GM23338 (cell line): ENCODE results near the gene XXYLT1. TPM values are rescaled to one million over a fixed set of nuclear protein-coding genes. Genes with fewer than 3 reads are reported as not detected.

ENCODE experiments used
- ATAC-seq: fragments of 200-7000 bp; cut with Tn5 transposase; 3 replicates; pipeline ENCODE4 v1.9.1; 2020
- DNase-seq: peaks from one replicate; pipeline ENCODE4 v3.0.0-alpha.2; 2015; ENCODE audit warnings: low spot score
- H2AFZ ChIP-seq: fragments of 200-600 bp; sonication (generic); 2 replicates; pipeline ENCODE4 v1.8.0; 2016; ENCODE audit warnings: antibody characterized with exemption, mild to moderate bottlenecking, moderate library complexity
- H3F3A ChIP-seq: fragments of 200-600 bp; sonication (generic); replicated peaks from 2 replicates; pipeline ENCODE4 v1.8.0; 2017; ENCODE audit warnings: antibody characterized with exemption, mixed run types, low read depth
- H3K27ac ChIP-seq: fragments of 200-600 bp; sonication (generic); 2 replicates; pipeline ENCODE4 v1.6.1; 2016; ENCODE audit warnings: low read depth
- H3K27me3 ChIP-seq: fragments of 200-600 bp; sonication (generic); 2 replicates; pipeline ENCODE4 v1.8.0; 2016; ENCODE audit warnings: mild to moderate bottlenecking, mixed run types, moderate library complexity; ENCODE audit not compliant: insufficient read depth
- H3K36me3 ChIP-seq: fragments of 200-600 bp; sonication (generic); 2 replicates; pipeline ENCODE4 v1.8.0; 2016; ENCODE audit warnings: mild to moderate bottlenecking; ENCODE audit not compliant: insufficient read depth
- H3K4me1 ChIP-seq: fragments of 200-600 bp; sonication (generic); 2 replicates; pipeline ENCODE4 v1.8.0; 2016; ENCODE audit warnings: mild to moderate bottlenecking, moderate library complexity; ENCODE audit not compliant: insufficient read depth
- H3K4me2 ChIP-seq: fragments of 200-600 bp; sonication (generic); 2 replicates; pipeline ENCODE4 v1.7.1; 2017; ENCODE audit warnings: mixed run types
- H3K4me3 ChIP-seq: fragments of 200-600 bp; sonication (generic); 2 replicates; pipeline ENCODE4 v1.6.1; 2016; ENCODE audit warnings: mixed run types
- H3K79me2 ChIP-seq: fragments of 200-600 bp; sonication (generic); replicated peaks from 2 replicates; pipeline ENCODE4 v1.8.0; 2017; ENCODE audit warnings: mild to moderate bottlenecking; ENCODE audit not compliant: insufficient read depth
- H3K9me2 ChIP-seq: fragments of 200-600 bp; sonication (generic); 2 replicates; pipeline ENCODE4 v1.8.0; 2017; ENCODE audit not compliant: insufficient read depth
- H4K20me1 ChIP-seq: fragments of 200-600 bp; sonication (generic); replicated peaks from 2 replicates; pipeline ENCODE4 v1.8.0; 2017; ENCODE audit warnings: mild to moderate bottlenecking; ENCODE audit not compliant: insufficient read depth
- H3K27ac Mint-ChIP-seq: 2 replicates; pipeline ENCODE4 v1.8.0; 2020; ENCODE audit warnings: inconsistent platforms, mild to moderate bottlenecking, moderate library complexity, mixed read lengths
- H3K27me3 Mint-ChIP-seq: 3 replicates; pipeline ENCODE4 v1.8.0; 2022; ENCODE audit warnings: low read depth, mild to moderate bottlenecking, moderate library complexity, mixed read lengths, inconsistent platforms; ENCODE audit not compliant: insufficient read depth, poor library complexity
- H3K36me3 Mint-ChIP-seq: 3 replicates; pipeline ENCODE4 v1.8.0; 2021; ENCODE audit warnings: low read depth, mild to moderate bottlenecking, inconsistent platforms, moderate library complexity, mixed read lengths
- H3K4me1 Mint-ChIP-seq: 3 replicates; pipeline ENCODE4 v1.8.0; 2020; ENCODE audit warnings: mild to moderate bottlenecking, inconsistent platforms, mixed read lengths
- H3K4me3 Mint-ChIP-seq: 3 replicates; pipeline ENCODE4 v1.8.0; 2021; ENCODE audit warnings: moderate library complexity, mild to moderate bottlenecking, inconsistent platforms, mixed read lengths
- H3K9me3 Mint-ChIP-seq: 3 replicates; pipeline ENCODE4 v1.8.0; 2020; ENCODE audit warnings: moderate library complexity, mild to moderate bottlenecking, inconsistent platforms, mixed read lengths
- CREB1 ChIP-seq: fragments of 250-450 bp; sonication (Bioruptor Pico); IDR thresholded peaks from 2 replicates; pipeline ENCODE4 v1.5.0; 2020; ENCODE audit warnings: low read depth, mild to moderate bottlenecking, moderate library complexity
- CTCF ChIP-seq, 2 experiments: fragments of 200-600 bp in 1 of 2; sonication (generic) in 1 of 2; conservative IDR thresholded peaks; 2 replicates each; pipeline versions ENCODE4 v1.5.1 to v1.6.1; 2016 to 2017; ENCODE audit warnings: antibody characterized with exemption in 2 of 2, low read depth in 2 of 2, mild to moderate bottlenecking in 2 of 2, moderate library complexity in 1 of 2
- EZH2 ChIP-seq: fragments of 200-600 bp; sonication (generic); IDR thresholded peaks from one replicate; pipeline ENCODE4 v1.8.0; 2017; ENCODE audit warnings: antibody characterized with exemption, mild to moderate bottlenecking, low read depth; ENCODE audit not compliant: unreplicated experiment
- JUNB ChIP-seq: IDR thresholded peaks from one replicate; pipeline ENCODE4 v1.6.1; 2016; ENCODE audit warnings: antibody characterized with exemption; ENCODE audit not compliant: unreplicated experiment
- NANOG ChIP-seq: IDR thresholded peaks from 2 replicates; pipeline ENCODE4 v1.6.1; 2016; ENCODE audit warnings: antibody characterized with exemption, borderline replicate concordance
- REST ChIP-seq: IDR thresholded peaks from one replicate; pipeline ENCODE4 v1.6.1; 2018; ENCODE audit warnings: antibody characterized with exemption; ENCODE audit not compliant: unreplicated experiment
- STAT1 ChIP-seq: IDR thresholded peaks from one replicate; pipeline ENCODE4 v1.6.1; 2016; ENCODE audit warnings: antibody characterized with exemption; ENCODE audit not compliant: unreplicated experiment
- ZNF331 ChIP-seq: fragments of 250-450 bp; sonication (Bioruptor Pico); IDR thresholded peaks from 2 replicates; pipeline ENCODE4 v1.5.0; 2020; ENCODE audit warnings: low read depth, mild to moderate bottlenecking, moderate library complexity
- ZNF462 ChIP-seq: fragments of 250-450 bp; sonication (Bioruptor Pico); IDR thresholded peaks from 2 replicates; pipeline ENCODE4 v1.5.0; 2020; ENCODE audit warnings: mild to moderate bottlenecking, moderate library complexity
- polyA plus RNA-seq: library from polyadenylated mRNA; unstranded; fragments of >200 nt; fragmentation: Nextera tagmentation; extraction: Ambion mirVana; gene quantifications from 2 replicates; pipeline ENCODE4 v1.2.1, GENCODE V29; 2016
- total RNA-seq: library from RNA; depleted of rRNA; stranded (reverse); fragments of >200 nt; shearing (Covaris generic); gene quantifications from 2 replicates; pipeline ENCODE4 v1.2.3, GENCODE V29; 2014

The XXYLT1 gene
- total and polyA plus RNA-seq, 2 experiments from 2014 or later: 13.5 to 34.8 TPM

- TF ChIP-seq CTCF (conservative IDR thresholded peaks at IDR 0.05; ENCODE audit: low read depth in 2 of 2) (no peak), STAT1 (no peak), CREB1 (CRISPR knock-in tag) (no peak), EZH2 (no peak)
Observed at GRCh38 chr3:195286115-195286872, 15.3 kb upstream of the XXYLT1 start (continued).

- no peak overlapping the region for H3K4me3 ChIP-seq
- no peaks in the 10 kb centered on the region for H3K9me2 ChIP-seq
- no peaks in the 10 kb centered on the region for H4K20me1 ChIP-seq
- H3K9me3 Mint-ChIP-seq: no peaks in the 10 kb centered on the region
- TF ChIP-seq CTCF (conservative IDR thresholded peaks at IDR 0.05; ENCODE audit: low read depth in 2 of 2) (no peak), REST (no peak), STAT1 (no peak), JUNB (no peak), ZNF462 (no peak), ZNF331 (CRISPR knock-in tag) (no peak), CREB1 (CRISPR knock-in tag) (no peak), NANOG (no peak)
- H3F3A ChIP-seq: no peaks in the 10 kb centered on the region
- no peaks in the 10 kb centered on the region for H3K4me1 ChIP-seq
- no peak overlapping the region for H3K4me2 ChIP-seq
- no peaks in the 10 kb centered on the region for H3K27me3 ChIP-seq
- ATAC-seq: no peak
- H3K27ac ChIP-seq: no peak overlapping the region
- peaks cover 17% of the 10 kb centered on the region; the same call in 2 of the 3 replicates for H3K36me3 Mint-ChIP-seq
- no peaks in the 10 kb centered on the region for H3K27me3 Mint-ChIP-seq
- H3K27ac Mint-ChIP-seq: no peak overlapping the region
- no peak overlapping the region for H3K4me3 Mint-ChIP-seq
- no peak for DNase-seq
- no peaks in the 10 kb centered on the region; the same call in 1 of the 2 replicates for H3K36me3 ChIP-seq
- H3K79me2 ChIP-seq: no peaks in the 10 kb centered on the region
- no peaks in the 10 kb centered on the region for H3K4me1 Mint-ChIP-seq
- H2AFZ ChIP-seq: no peak overlapping the region
Observed at GRCh38 chr3:195285372-195285771, 14.4 kb upstream of the XXYLT1 start.
